A204.1 (cell line): ENCODE data around the gene TUFM.
"Not testable (repeated sequence)": the region's sequence is repeated elsewhere in the genome, so short reads cannot be mapped to it uniquely, and the experiment has no call there.

Source experiments
- FAIRE-seq: peaks from 2 replicates; lab custom pipeline; 2012; peaks lifted over from hg19 to GRCh38; lab: Jason Lieb, UNC

Gene TUFM

DNA sequence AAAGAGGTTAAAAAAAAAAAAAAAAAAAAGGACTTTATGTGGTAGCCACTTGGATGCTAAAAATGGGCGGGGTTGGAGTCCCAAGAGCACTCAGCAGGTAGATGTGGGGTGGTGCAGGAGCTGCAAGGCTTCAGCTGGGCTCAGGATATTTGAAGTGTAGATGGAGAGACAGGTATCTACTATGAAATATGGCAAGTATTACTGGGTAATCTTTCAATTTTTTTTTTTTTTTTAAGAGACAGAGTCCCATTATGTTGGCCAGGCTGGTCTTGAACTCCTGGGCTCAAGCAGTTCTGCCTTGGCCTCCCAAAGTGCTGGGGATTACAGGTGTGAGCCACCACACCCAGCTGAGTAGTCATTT is 7.6 kb downstream of the TUFM start:
- FAIRE-seq: no peak

DNA sequence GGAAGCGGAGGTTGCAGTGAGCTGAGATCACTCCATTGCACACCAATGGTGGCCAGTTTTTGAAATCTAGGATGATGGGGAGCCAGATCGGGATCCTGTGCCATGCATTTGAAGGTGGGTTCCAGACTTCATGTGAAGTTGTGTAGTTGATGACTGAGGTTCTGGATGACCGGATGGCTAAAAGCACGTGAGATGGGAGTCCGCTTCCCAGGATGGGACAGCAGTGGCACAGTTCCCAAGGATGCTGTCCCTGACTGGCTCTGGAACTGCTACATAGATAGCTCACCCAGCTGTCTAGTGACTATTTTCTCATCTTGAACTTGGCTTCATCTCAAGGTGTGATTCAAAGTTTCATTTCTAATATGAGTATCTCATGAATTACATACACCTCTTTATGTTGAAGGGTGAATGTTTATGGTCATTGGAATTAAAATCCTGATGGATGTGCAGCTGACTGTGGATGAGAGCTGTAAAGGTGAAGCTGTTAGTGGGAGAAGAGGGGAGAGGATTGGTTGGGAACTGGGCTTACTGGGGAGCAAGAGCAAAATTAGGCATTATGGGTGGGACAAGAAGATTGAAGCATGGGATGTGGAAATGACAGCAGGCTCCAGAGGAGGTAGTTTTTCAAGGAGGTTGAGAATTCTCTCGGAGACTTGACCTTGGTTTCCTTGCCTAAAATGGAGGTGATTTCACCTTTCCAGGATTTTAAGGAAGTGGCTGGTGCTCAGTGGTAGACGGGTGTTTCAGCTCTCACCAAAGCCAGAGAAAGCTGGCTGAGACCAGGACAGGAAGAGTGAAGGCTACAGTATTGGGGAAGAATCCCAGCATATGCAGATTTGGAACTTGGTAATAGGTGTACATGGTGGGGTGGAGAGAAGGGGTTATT is 8.2 kb downstream of the TUFM start:
- FAIRE-seq: no peak

DNA sequence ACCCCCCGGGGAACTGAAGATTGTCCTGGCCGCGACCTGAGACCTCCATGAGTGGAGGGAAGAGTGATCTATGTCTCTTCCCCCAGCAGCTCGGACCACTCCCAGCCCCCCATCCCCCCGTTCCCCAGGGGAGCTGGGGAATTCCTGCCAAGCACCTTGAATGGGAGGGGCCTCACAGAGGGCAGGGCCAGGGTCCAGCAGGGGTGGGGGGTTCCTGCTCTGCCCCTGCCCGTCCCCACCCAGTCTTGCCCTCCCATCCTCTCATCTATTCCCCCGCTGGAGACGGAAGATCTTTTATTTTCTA is 9.4 kb downstream of the TUFM start:
- no peak for FAIRE-seq

- no peak for FAIRE-seq
Measured at GRCh38 chr16:28835864-28836760, 10.0 kb downstream of the TUFM start.

DNA sequence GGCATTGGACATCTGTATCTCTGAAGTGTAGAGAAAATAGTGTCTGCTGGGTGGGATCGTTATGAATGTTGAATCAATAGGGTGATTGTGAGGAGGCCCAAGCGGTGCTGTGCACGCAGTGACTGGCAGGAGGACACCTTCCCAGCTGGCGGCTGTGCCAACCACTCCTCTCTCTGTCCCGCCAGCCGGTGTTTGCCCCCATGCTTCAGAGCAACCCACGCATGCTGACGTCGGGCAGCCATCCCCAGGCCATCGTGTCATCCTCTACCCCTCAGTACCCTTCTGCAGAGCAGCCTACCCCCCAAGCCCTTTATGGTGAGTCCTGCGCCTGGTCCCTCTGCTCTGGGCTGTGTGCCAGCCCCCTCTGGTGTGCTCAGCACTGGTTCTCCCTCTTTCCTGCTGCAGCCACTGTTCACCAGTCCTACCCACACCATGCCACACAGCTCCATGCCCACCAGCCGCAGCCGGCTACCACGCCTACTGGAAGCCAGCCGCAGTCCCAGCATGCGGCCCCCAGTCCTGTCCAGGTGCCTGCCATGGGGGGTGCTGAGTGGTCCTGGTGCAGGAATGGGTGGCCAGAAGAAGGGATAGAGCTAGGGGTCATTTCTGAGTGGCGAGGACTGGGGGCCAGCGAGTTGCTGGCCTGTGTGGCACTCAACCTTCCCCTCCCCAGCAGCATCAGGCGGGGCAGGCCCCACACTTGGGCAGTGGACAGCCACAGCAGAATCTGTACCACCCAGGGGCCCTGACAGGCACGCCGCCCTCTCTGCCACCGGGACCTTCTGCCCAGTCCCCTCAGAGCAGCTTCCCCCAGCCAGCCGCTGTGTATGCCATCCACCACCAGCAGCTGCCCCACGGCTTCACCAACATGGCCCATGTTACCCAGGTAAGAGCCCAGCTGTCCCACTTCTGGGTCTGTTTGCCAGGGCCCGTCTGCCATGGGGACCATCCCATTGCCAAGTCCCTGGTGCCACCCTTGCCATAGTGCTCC is 11.0 kb downstream of the TUFM start:
- no peak for FAIRE-seq

DNA sequence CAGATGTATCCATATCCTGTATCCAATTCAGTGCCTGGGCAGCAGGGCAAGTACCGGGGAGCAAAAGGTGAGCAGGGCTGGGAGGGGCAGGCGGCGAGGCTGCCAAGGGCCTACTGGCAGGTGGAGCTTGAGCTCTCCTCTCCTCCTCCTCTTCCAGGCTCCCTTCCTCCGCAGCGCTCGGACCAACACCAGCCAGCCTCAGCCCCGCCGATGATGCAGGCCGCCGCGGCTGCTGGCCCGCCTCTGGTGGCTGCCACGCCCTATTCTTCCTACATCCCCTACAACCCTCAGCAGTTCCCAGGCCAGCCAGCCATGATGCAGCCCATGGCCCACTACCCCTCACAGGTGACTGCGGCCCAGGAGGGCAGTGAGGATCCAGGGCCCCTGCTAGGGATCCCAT is 11.8 kb downstream of the TUFM start:
- no peak for FAIRE-seq

DNA sequence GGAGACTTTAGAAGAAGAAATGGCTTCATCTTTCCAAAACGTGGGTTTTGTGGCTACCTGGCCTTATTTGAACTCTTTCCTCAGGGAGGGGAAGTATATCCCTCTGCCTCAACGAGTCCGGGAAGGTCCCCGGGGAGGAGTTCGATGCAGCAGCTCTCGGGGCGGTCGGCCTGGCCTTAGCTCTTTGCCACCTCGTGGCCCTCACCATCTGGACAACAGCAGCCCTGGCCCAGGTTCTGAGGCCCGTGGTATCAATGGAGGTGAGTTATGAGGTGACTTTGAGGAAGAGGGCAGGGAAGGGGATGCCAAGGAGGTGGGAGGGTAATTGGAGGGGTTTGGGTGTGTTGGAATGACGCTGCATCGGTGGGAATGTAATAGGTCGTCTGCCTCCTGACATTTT is 15.6 kb downstream of the TUFM start:
- FAIRE-seq: no peak

GRCh38 chr16:28829747-28830146 is 16.4 kb downstream of the TUFM start:
- FAIRE-seq: no peak

DNA sequence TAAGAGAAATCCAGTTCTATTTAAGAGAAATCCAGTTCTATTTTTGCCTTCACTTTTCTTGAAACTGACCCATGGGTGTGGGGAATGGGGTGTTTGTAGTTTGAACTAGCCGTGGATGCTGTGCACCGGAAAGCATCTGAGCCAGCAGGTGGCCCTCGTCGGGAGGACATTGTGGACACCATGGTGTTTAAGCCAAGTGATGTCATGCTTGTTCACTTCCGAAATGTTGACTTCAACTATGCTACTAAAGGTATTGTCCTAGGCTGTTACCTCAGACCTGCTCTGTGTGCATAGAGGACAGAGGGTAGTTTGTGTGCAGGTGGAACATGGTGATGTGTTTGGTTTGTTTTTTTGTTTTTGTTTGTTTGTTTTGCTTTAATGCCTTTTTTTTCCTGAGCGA is 20.0 kb downstream of the TUFM start:
- no peak for FAIRE-seq

DNA sequence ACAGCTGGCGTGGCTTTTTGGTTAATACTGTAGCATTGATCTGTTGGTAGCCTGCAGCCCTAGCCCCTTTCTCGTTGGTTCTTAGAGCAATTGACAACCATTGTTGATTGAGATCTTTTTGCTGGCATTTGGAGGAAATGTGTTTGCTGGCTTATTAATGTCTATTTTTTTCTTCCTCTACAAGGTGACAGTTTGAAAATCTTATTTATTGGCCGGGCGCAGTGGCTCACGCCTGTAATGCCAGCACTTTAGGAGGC is 21.5 kb downstream of the TUFM start:
- no peak for FAIRE-seq

GRCh38 chr16:28823873-28824716 is 22.1 kb downstream of the TUFM start:
- peak; percentile 53 for FAIRE-seq

- no peak for FAIRE-seq
Measured at GRCh38 chr16:28823291-28823872, 22.8 kb downstream of the TUFM start.

DNA sequence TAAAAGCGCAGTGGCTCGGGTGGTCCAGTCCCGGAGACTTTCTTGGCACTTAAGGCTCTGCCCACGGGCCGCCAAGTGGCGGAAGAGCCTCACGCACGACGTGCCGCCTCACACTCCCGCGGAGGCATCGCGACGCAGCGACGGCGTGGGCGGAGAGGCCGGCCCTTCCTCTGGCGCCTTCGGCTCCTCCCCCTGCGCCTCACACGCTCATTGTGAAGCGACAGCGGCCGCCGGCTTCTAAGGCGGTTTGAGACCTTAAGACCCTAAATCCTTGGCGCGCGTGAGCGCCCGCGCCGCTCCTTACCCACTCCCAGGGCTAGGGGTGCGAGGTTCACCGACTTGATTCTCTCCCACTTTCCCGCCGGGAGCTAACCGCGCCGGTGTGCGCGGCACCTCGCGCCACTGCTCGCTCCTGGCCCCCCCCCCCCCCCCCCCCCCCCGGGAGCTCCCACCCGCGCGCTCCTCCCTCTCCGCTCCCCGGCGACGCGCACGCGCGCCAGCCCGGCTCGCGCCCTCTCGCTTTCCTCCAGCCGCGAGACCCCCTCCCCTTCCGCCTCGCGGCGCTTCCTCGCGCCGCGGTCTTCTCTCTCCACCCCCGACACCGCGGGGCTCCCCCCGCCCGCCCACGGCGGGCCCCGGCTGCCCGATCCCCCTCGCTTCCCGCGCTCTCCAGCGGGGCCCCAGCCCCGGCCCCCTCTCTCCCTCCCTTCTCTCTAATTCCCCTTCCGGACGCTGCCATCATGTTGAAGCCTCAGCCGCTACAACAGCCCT is 23.4 kb downstream of the TUFM start, which contains the start of gene ATXN2L:
ATXN2L (plus strand) TSS at position 480 of the 771 bp plus-strand sequence; CDS start at position 741, 261 bp downstream.
- FAIRE-seq: no peak

DNA sequence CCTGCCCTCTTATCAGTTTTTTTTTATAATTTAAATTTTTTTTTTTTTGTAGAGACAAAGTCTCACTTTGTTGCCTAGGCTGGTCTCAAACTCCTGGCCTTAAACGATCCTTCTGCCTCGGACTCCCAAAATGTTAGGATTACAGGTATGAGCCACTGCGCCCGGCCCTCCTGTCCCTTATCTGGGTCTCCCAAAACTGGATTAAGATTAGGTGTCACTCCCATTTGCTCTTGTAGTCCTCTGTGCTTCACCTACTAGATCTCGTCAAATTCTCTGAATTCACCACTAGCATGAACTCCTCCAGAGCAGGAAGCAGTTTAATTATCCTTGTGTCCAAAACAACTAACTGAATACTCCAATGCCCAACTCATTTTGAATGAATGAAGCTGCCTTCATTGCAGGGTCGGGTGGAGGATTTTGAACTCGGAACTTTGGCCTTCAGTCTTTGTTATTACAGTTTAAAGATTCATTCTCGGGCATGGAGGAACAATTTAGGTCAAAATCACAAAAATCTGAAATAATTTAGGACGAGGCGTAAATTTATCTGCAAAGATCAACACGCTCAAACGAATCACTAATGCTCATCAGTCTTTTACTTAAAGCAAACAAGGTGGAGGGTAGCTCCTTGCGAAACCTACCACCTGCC is 24.2 kb downstream of the TUFM start:
- FAIRE-seq: no peak

DNA sequence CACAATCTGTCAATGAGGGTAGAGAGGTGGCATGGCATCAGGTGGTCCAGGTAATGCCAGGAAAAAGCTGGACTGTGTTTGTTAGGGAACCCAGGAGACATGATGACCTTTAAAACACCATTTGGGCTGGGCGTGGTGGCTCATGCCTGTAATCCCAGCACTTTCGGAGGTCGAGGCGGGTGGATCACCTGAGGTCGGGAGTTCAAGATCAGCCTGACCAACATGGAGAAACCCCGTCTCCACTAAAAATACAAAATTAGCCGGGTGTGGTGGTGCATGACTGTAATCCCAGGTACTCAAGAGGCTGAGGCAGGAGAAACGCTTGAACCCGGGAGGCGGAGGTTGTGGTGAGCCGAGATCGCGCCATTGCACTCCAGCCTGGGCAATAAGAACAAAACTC is 25.6 kb downstream of the TUFM start:
- FAIRE-seq: not testable (repeated sequence)

- FAIRE-seq: no peak
Measured at GRCh38 chr16:28820016-28820415, 26.1 kb downstream of the TUFM start.

GRCh38 chr16:28807445-28808120 is 38.6 kb downstream of the TUFM start:
- not testable (repeated sequence) for FAIRE-seq

GRCh38 chr16:28802235-28803019 is 43.7 kb downstream of the TUFM start:
- not testable (repeated sequence) for FAIRE-seq
